ENCODE measurements around the gene TTC3.

- TF ChIP-seq POLR2A (IDR thresholded peaks at IDR 0.05), result no peak
- TF ChIP-seq, protein P1, sequence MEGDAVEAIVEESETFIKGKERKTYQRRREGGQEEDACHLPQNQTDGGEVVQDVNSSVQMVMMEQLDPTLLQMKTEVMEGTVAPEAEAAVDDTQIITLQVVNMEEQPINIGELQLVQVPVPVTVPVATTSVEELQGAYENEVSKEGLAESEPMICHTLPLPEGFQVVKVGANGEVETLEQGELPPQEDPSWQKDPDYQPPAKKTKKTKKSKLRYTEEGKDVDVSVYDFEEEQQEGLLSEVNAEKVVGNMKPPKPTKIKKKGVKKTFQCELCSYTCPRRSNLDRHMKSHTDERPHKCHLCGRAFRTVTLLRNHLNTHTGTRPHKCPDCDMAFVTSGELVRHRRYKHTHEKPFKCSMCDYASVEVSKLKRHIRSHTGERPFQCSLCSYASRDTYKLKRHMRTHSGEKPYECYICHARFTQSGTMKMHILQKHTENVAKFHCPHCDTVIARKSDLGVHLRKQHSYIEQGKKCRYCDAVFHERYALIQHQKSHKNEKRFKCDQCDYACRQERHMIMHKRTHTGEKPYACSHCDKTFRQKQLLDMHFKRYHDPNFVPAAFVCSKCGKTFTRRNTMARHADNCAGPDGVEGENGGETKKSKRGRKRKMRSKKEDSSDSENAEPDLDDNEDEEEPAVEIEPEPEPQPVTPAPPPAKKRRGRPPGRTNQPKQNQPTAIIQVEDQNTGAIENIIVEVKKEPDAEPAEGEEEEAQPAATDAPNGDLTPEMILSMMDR (IDR thresholded peaks at IDR 0.05), result no peak
Observed at GRCh38 chr21:37062593-37062935, 10.5 kb upstream of the TTC3 start.
